Mesendoderm (in vitro differentiated cells): ENCODE data around the gene TCERG1L.

Experiments
- DNase-seq: peaks from one replicate; pipeline ENCODE4 v3.0.0; 2013
- H2AK5ac ChIP-seq: 2 replicates; pipeline ENCODE4 v1.6.1; 2013; ENCODE audit warnings: low read length, inconsistent platforms
- H2BK120ac ChIP-seq: 2 replicates; pipeline ENCODE4 v1.6.1; 2013; ENCODE audit warnings: low read depth, mild to moderate bottlenecking, low read length, moderate library complexity, mixed read lengths
- H2BK15ac ChIP-seq: replicated peaks from 2 replicates; pipeline ENCODE4 v1.6.1; 2013; ENCODE audit warnings: low read depth, mild to moderate bottlenecking, moderate library complexity
- H2BK5ac ChIP-seq: 2 replicates; pipeline ENCODE4 v1.6.1; 2013; ENCODE audit warnings: low read length, inconsistent platforms
- H3K18ac ChIP-seq: 2 replicates; pipeline ENCODE4 v1.6.1; 2013; ENCODE audit warnings: mild to moderate bottlenecking, low read length, mixed read lengths
- H3K23ac ChIP-seq: one replicate; pipeline ENCODE4 v1.6.1; 2013; ENCODE audit warnings: low read length
- H3K27ac ChIP-seq: 2 replicates; pipeline ENCODE4 v1.5.1; 2013; ENCODE audit warnings: low read depth, mild to moderate bottlenecking, inconsistent platforms, low read length, moderate library complexity
- H3K27me3 ChIP-seq: 2 replicates; pipeline ENCODE4 v1.6.1; 2013; ENCODE audit warnings: low read length, control low read depth, mild to moderate bottlenecking, inconsistent platforms; ENCODE audit not compliant: insufficient read depth, poor library complexity
- H3K36me3 ChIP-seq: 2 replicates; pipeline ENCODE4 v1.6.1; 2013; ENCODE audit warnings: low read length, inconsistent platforms; ENCODE audit not compliant: control insufficient read depth, insufficient read depth
- H3K4ac ChIP-seq: one replicate; pipeline ENCODE4 v1.6.1; 2013; ENCODE audit warnings: low read depth, mild to moderate bottlenecking, low read length, moderate library complexity
- H3K4me1 ChIP-seq: 2 replicates; pipeline ENCODE4 v1.6.1; 2013; ENCODE audit warnings: low read depth, low read length, inconsistent platforms; ENCODE audit not compliant: control insufficient read depth
- H3K4me2 ChIP-seq: 2 replicates; pipeline ENCODE4 v1.6.1; 2013; ENCODE audit warnings: low read length
- H3K4me3 ChIP-seq: 2 replicates; pipeline ENCODE4 v1.5.1; 2013; ENCODE audit warnings: mild to moderate bottlenecking, low read length
- H3K56ac ChIP-seq: one replicate; pipeline ENCODE4 v1.6.1; 2013; ENCODE audit warnings: low read length
- H3K79me1 ChIP-seq: 2 replicates; pipeline ENCODE4 v1.6.1; 2013; ENCODE audit warnings: low read length, inconsistent platforms
- H3K79me2 ChIP-seq: 2 replicates; pipeline ENCODE4 v1.6.1; 2013; ENCODE audit warnings: mild to moderate bottlenecking, low read length; ENCODE audit not compliant: control insufficient read depth, insufficient read depth
- H3K9ac ChIP-seq: 2 replicates; pipeline ENCODE4 v1.6.1; 2013; ENCODE audit warnings: low read length, inconsistent platforms
- H4K5ac ChIP-seq: one replicate; pipeline ENCODE4 v1.6.1; 2013; ENCODE audit warnings: low read length
- H4K8ac ChIP-seq: one replicate; pipeline ENCODE4 v1.6.1; 2013; ENCODE audit warnings: low read depth, mild to moderate bottlenecking, control low read depth, low read length, moderate library complexity
- WGBS: extraction: QIAGEN DNeasy Blood & Tissue Kit; methylation state at CpG from one replicate; pipeline ENCODE4 v1.1.7; 2013; ENCODE audit warnings: low lambda C conversion rate, missing lambda C conversion rate; ENCODE audit not compliant: insufficient coverage; ENCODE audit errors: extremely low coverage; 5-methylcytosine and 5-hydroxymethylcytosine counted together

TCERG1L gene

DNA sequence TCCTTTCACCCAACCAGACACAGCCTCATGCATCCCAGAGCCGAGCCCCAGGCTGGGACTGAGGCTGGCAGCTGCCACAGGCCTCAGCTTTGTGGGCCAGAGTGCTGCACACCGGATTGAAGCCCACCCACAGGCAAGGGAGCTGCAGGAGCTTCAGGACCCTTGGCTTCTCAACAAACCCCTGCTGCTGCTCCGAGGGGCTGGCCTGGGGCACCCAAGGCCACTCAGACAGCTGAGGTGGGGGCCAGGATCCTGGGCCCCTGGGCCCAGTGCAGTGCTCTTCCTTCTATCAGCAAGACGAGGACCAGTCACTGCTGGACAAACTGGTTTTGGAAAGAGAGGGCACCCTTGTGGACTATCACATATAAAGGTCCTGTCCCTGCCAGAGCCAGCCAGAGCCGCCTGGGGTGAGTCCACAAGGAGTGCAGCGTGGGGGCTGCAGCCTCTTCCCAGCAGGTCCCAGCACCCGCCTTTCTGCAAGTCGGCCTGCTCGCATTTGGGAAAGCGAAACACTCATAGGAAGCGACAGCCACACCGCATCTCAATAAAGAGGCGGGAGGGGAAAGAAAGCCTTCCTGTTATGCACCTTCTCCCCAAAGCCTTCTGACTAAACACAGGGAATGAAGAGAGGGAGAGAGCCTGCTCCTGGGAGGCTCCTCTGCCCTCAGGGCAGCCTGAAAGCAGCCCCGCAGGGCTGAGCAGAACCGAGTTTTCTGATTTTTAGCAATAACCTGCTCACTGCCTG is 9.5 kb upstream of the TCERG1L start:
- Histone ChIP-seq H3K4ac (no peak overlapping the region), H2AK5ac (no peak overlapping the region), H3K56ac (peak overlapping the region; percentile 38), H2BK120ac (no peak overlapping the region), H4K5ac (no peak overlapping the region), H3K27ac (no peak overlapping the region), H3K79me2 (no peaks in the 10 kb centered on the region), H3K4me1 (no peaks in the 10 kb centered on the region), H2BK15ac (no peak overlapping the region), H3K27me3 (no peaks in the 10 kb centered on the region), H3K9ac (no peak overlapping the region), H4K8ac (no peak overlapping the region), H3K36me3 (no peaks in the 10 kb centered on the region), H3K18ac (no peak overlapping the region), H2BK5ac (no peak overlapping the region), H3K23ac (no peak overlapping the region), H3K4me3 (no peak overlapping the region), H3K4me2 (no peak overlapping the region), H3K79me1 (no peaks in the 10 kb centered on the region)
- DNase-seq, result peak; percentile 18
- whole genome bisulfite sequencing, result no CpG with 5 or more reads among the region's 15 CpGs

DNA sequence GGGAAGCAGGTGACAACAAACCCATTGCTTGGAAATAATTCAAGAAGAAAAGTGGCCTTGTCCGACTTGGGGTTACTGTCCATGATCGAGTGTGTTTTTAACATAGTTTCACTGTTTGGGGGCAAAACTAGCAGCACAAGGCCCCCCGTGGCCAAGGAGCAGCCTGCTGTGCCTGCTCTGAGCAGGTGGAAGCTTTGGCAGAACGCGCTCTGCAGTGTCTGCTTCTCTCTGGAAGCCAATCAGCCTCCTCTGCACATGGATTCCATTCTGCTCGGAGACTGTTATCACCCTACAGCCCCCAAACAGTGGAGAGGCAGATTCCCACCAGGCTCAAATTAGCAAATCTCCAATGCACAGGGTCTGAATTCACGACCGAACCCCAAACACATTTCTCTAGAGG is 7.3 kb upstream of the TCERG1L start:
- H3K9ac ChIP-seq, result no peak overlapping the region
- no peak overlapping the region for H4K8ac ChIP-seq
- no peak overlapping the region for H2BK15ac ChIP-seq
- H3K4me3 ChIP-seq, result no peak overlapping the region
- no peaks in the 10 kb centered on the region for H3K79me2 ChIP-seq
- no peaks in the 10 kb centered on the region for H3K27me3 ChIP-seq
- no peak overlapping the region for H2BK120ac ChIP-seq
- DNase-seq, result no peak
- no peaks in the 10 kb centered on the region for H3K36me3 ChIP-seq
- no peak overlapping the region for H4K5ac ChIP-seq
- no peak overlapping the region for H3K4ac ChIP-seq
- H3K23ac ChIP-seq, result no peak overlapping the region
- peaks cover 2% of the 10 kb centered on the region for H3K4me1 ChIP-seq
- H3K27ac ChIP-seq, result no peak overlapping the region
- H3K56ac ChIP-seq, result no peak overlapping the region
- no peak overlapping the region for H3K18ac ChIP-seq
- no CpG with 5 or more reads among the region's 8 CpGs for WGBS
- no peak overlapping the region for H3K4me2 ChIP-seq
- no peak overlapping the region for H2BK5ac ChIP-seq
- no peaks in the 10 kb centered on the region for H3K79me1 ChIP-seq
- H2AK5ac ChIP-seq, result no peak overlapping the region

DNA sequence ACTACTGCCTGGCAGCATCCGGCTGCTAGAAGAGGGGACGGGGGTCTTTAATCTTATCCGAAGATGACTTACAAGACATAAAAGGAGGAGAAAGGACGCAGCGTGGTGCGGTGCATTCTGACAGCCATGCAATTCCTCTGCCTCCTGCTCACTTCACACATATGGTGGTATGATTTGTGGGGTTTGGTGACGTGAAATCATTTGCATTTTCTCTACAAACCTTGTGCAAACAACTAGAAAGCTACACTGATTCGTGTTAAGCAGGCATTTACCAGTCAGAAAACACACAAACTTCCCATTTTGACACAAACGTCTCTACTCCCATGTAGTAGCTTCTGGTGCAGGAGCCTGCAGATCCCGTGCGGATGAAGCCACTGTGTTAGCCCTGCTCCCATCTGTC is 6.8 kb upstream of the TCERG1L start:
- H3K27ac ChIP-seq, result no peak overlapping the region
- H3K56ac ChIP-seq, result no peak overlapping the region
- H3K4ac ChIP-seq, result no peak overlapping the region
- no peak overlapping the region for H2AK5ac ChIP-seq
- H3K79me1 ChIP-seq, result no peaks in the 10 kb centered on the region
- no peak overlapping the region for H3K9ac ChIP-seq
- no peaks in the 10 kb centered on the region for H3K79me2 ChIP-seq
- no peak overlapping the region for H2BK15ac ChIP-seq
- no peak overlapping the region for H3K4me3 ChIP-seq
- H2BK120ac ChIP-seq, result no peak overlapping the region
- H4K8ac ChIP-seq, result no peak overlapping the region
- peaks cover 2% of the 10 kb centered on the region for H3K4me1 ChIP-seq
- no peak for DNase-seq
- H3K27me3 ChIP-seq, result no peaks in the 10 kb centered on the region
- no peaks in the 10 kb centered on the region for H3K36me3 ChIP-seq
- no CpG with 5 or more reads among the region's 11 CpGs for WGBS
- no peak overlapping the region for H3K18ac ChIP-seq
- no peak overlapping the region for H3K4me2 ChIP-seq
- no peak overlapping the region for H2BK5ac ChIP-seq
- no peak overlapping the region for H4K5ac ChIP-seq
- H3K23ac ChIP-seq, result no peak overlapping the region

DNA sequence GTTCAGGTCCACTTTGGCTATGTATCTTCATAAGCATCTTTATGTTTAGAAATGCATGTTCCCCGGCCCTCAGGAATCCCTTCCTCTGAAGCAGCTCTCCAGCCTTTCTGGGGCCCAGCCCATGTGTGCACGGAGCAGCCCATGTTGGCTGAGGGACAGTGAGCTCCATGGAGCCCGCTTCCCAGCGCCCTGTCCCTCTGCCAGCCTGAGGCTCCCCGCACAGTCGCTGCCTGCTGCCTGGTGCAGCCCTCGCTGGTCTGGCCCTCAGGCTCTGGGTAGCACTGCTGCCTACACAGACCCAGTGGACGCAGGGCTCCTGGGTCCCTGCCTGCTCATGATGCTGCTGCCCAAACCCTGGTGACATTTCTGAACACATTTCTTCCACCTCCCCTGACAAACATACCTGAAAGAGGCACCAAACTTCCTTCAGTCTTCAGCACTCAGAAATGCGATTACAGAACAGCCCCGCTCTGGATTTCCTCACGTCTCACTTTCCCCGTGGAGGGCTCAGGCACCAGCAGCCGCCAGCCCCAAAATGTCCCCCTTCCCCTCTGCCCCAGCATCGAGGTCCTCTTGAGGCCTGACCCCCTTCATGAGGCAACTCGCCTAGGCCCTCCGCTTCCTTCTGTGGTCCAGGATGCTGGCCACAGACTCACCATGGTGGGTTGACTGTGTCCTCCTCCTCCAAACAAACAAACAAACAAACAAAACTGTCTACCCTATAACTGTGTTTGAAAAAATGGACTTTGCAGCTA is 5.0 kb upstream of the TCERG1L start:
- H3K27me3 ChIP-seq, result no peaks in the 10 kb centered on the region
- H3K27ac ChIP-seq, result no peak overlapping the region
- H3K4ac ChIP-seq, result no peak overlapping the region
- H3K9ac ChIP-seq, result no peak overlapping the region
- no peak overlapping the region for H4K8ac ChIP-seq
- no peak overlapping the region for H3K4me3 ChIP-seq
- H2BK5ac ChIP-seq, result no peak overlapping the region
- H2BK120ac ChIP-seq, result no peak overlapping the region
- WGBS, result no CpG with 5 or more reads among the region's 16 CpGs
- H4K5ac ChIP-seq, result no peak overlapping the region
- no peak overlapping the region for H2BK15ac ChIP-seq
- H3K18ac ChIP-seq, result no peak overlapping the region
- H3K36me3 ChIP-seq, result no peaks in the 10 kb centered on the region
- H2AK5ac ChIP-seq, result no peak overlapping the region
- no peaks in the 10 kb centered on the region for H3K79me1 ChIP-seq
- no peak overlapping the region for H3K4me2 ChIP-seq
- no peaks in the 10 kb centered on the region for H3K79me2 ChIP-seq
- no peak overlapping the region for H3K23ac ChIP-seq
- DNase-seq, result no peak
- no peak overlapping the region for H3K56ac ChIP-seq
- H3K4me1 ChIP-seq, result peaks cover 5% of the 10 kb centered on the region

DNA sequence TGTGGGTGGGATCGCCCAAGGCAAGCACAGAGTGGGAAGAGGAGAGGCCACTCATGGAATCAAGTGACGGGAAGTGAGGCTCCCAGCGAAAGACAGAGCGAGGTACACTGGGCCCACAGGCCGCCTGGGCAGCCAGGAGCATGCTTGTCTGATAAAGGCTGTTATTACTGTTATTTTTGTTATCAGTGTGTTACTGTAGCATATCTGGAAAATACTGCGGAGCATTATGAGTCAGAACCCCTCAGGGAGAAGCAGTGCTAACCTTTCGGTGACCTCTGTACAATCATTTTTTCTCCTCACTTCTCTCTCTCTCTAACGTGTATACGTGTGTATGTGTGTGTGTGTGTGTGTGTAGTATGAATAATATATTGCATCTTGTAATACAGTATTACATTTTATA is 3.8 kb upstream of the TCERG1L start:
- Histone ChIP-seq H3K4ac (peak overlapping the region; percentile 38), H3K36me3 (no peaks in the 10 kb centered on the region), H3K4me3 (no peak overlapping the region), H3K56ac (no peak overlapping the region), H3K9ac (no peak overlapping the region), H3K23ac (no peak overlapping the region), H3K4me2 (no peak overlapping the region), H4K8ac (no peak overlapping the region), H4K5ac (no peak overlapping the region), H2BK15ac (no peak overlapping the region), H2AK5ac (no peak overlapping the region), H2BK5ac (no peak overlapping the region), H3K27me3 (no peaks in the 10 kb centered on the region), H3K27ac (no peak overlapping the region), H3K4me1 (peaks cover 5% of the 10 kb centered on the region), H3K79me2 (no peaks in the 10 kb centered on the region), H3K79me1 (no peaks in the 10 kb centered on the region), H2BK120ac (no peak overlapping the region), H3K18ac (no peak overlapping the region)
- DNase-seq, result no peak
- WGBS, result no CpG with 5 or more reads among the region's 9 CpGs
